ENCODE results near the gene PHF1. TPM values are rescaled to one million over a fixed set of nuclear protein-coding genes. Genes with fewer than 3 reads are reported as not detected.

Gene PHF1
- total RNA-seq, 1 experiment from 2014 or later: 47.6 TPM

DNA sequence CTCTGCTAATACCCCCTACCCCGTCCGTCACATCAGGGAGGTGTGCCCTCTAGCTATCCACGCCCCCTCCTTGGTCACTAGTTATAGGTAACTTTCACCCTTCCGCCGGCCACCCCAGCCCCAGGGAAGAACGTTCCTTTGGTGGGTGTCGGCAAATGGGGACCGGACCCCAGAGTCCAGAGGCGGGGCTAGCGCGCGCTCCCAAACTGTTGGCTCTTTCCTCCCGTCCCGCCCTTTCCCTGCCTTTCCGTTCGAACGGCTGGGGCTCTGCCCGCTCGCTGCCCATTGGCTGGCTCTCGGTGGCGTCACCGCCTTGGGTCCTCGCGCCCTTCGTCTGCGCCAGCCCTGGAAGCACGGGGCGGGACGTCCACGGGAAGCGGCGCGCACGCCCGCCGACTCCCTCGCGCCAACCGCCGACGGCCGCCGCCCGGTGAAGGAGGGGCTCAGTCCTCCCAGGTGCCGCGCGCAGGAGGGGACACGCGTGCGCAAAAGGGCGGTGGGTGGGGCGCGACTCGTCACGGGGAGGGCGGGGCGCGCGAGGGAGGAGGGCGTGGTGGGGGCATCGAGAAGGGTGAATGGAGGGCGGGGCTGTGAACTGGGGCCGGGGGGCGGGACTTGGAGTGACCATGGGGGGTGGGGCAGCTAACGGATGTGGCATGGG, 634 bp upstream of the PHF1 start:
- Histone ChIP-seq H3K4me3 (peak overlapping the region; percentile 84), H3K27me3 (ENCODE audit: insufficient read depth, low read depth) (no peaks in the 10 kb centered on the region), H3F3A (ENCODE audit: insufficient read depth, low read depth) (peaks cover 27% of the 10 kb centered on the region), H3K4me2 (peak overlapping the region; percentile 80), H3K79me2 (ENCODE audit: low read depth) (peaks cover 10% of the 10 kb centered on the region; the same call in 1 of the 2 replicates), H4K20me1 (ENCODE audit: insufficient read depth) (no peaks in the 10 kb centered on the region), H3K9me3 (ENCODE audit: insufficient read depth, low read depth) (no peaks in the 10 kb centered on the region), H3K36me3 (ENCODE audit: low read depth) (0 out of 2 replicates have a peak, but pooled peaks cover under 1% of the 10 kb centered on the region), H3K4me1 (replicated peaks; ENCODE audit: insufficient read depth) (peaks cover 11% of the 10 kb centered on the region; the same call in 1 of the 2 replicates), H3K9me2 (ENCODE audit: insufficient read depth) (no peaks in the 10 kb centered on the region), H3K27ac (peak overlapping the region; percentile 35; the same call in 1 of the 2 replicates), H2AFZ (peak overlapping the region; percentile 76)
- ChIA-PET POLR2A (ENCODE audit: unreplicated experiment) (interaction anchor here (0.5 to 1.0 kb wide), 6 partner anchors 8 to 170 kb away, joined by 3 to 13 read pairs (median 4); partner anchors contain the start of genes BAK1 and ZBTB9), CTCF (interaction anchor here (0.7 kb wide), 1 partner anchor 172 kb away, joined by 3 read pairs; no protein-coding TSS in a partner anchor)
- no TSS peak for BruUV-seq (replicated peaks)
- intact Hi-C loops (cut with micrococcal nuclease; ENCODE audit: unreplicated experiment): loop anchor here (1.0 to 10.0 kb wide), 5 partner anchors 19 to 205 kb away; partner anchors contain the start of genes BAK1, HSD17B8, KIFC1 and RGL2
- DNase-seq: peak; percentile 90 to 99
- no peak for TF ChIP-seq EZH2 (IDR thresholded peaks at IDR 0.05; ENCODE audit: low read depth)
- TF ChIP-seq, protein P1, sequence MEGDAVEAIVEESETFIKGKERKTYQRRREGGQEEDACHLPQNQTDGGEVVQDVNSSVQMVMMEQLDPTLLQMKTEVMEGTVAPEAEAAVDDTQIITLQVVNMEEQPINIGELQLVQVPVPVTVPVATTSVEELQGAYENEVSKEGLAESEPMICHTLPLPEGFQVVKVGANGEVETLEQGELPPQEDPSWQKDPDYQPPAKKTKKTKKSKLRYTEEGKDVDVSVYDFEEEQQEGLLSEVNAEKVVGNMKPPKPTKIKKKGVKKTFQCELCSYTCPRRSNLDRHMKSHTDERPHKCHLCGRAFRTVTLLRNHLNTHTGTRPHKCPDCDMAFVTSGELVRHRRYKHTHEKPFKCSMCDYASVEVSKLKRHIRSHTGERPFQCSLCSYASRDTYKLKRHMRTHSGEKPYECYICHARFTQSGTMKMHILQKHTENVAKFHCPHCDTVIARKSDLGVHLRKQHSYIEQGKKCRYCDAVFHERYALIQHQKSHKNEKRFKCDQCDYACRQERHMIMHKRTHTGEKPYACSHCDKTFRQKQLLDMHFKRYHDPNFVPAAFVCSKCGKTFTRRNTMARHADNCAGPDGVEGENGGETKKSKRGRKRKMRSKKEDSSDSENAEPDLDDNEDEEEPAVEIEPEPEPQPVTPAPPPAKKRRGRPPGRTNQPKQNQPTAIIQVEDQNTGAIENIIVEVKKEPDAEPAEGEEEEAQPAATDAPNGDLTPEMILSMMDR (conservative IDR thresholded peaks at IDR 0.05): no peak

DNA sequence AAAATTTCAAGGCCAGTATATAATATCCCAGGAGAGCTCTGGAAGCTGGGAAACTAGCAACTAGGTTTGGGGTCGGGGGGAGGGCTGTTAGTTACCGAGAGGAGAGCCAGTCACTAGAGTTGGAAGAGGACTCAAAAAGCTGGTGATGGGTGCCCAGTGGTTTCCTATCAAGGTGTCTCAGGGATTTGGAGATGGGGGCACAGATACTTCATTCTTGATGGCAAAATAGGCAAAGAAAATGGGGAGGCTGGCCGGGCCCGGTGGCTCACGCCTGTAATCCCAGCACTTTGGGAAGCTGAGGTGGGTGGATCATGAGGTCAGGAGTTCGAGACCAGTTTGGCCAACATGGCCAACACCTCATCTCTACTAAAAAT, 805 bp downstream of the PHF1 start:
- no peak overlapping the region for H2AFZ ChIP-seq
- ChIA-PET POLR2A (ENCODE audit: unreplicated experiment) (interaction anchor here (0.6 kb wide), 1 partner anchor 151 kb away, joined by 5 read pairs; no protein-coding TSS in a partner anchor), CTCF (no interaction called here)
- H3K79me2 ChIP-seq (ENCODE audit: low read depth): peaks cover 25% of the 10 kb centered on the region
- TF ChIP-seq, protein P1 (conservative IDR thresholded peaks at IDR 0.05): no peak
- H3K36me3 ChIP-seq (ENCODE audit: low read depth): 0 out of 2 replicates have a peak, but pooled peaks cover 6% of the 10 kb centered on the region
- no peaks in the 10 kb centered on the region for H4K20me1 ChIP-seq (ENCODE audit: insufficient read depth)
- DNase-seq: no peak
- no peaks in the 10 kb centered on the region for H3K9me2 ChIP-seq (ENCODE audit: insufficient read depth)
- peak overlapping the region; percentile 84 for H3K4me3 ChIP-seq
- intact Hi-C loops (cut with micrococcal nuclease; ENCODE audit: unreplicated experiment): loop anchor here (5.0 to 10.0 kb wide), 4 partner anchors 41 to 207 kb away; partner anchors contain the start of genes BAK1, HSD17B8, RGL2 and RING1
- no peak overlapping the region for H3K27ac ChIP-seq
- no TSS peak for BruUV-seq (replicated peaks)
- H3K27me3 ChIP-seq (ENCODE audit: insufficient read depth, low read depth): no peaks in the 10 kb centered on the region
- no peaks in the 10 kb centered on the region for H3K9me3 ChIP-seq (ENCODE audit: insufficient read depth, low read depth)
- peaks cover 33% of the 10 kb centered on the region for H3F3A ChIP-seq (ENCODE audit: insufficient read depth, low read depth)
- peaks cover 18% of the 10 kb centered on the region for H3K4me1 ChIP-seq (replicated peaks; ENCODE audit: insufficient read depth)
- peak overlapping the region; percentile 89 for H3K4me2 ChIP-seq

DNA sequence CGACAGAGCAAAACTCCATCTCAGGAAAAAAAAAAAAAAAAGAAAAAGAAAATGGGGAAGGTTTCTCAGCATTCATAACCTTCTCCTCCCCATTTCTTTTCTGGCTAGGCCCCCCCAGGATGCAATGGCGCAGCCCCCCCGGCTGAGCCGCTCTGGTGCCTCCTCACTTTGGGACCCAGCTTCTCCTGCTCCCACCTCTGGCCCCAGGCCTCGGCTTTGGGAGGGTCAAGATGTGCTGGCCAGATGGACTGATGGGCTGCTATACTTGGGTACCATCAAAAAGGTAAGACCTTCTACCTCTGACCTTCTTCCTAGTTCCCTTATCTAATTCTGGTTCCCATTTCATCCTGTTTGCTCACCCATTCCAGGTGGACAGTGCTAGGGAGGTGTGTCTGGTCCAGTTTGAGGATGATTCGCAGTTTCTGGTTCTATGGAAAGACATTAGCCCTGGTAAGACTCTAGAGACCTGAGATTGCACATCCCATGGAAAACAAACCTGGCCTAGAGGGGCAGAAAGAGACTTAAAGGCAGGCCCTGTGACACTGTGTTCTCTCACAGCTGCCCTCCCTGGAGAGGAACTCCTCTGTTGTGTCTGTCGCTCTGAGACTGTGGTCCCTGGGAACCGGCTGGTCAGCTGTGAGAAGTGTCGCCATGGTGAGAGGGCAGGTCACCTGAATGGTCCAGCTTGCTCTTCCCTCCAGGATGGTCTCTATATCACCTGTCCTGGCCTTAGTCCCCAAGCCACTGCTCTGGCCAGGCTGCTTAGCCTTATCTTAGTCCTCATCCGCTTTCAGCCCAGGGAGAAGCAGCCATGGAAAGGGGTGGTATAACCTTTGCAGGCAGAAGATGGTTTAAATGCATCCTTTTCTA, 1.6 kb downstream of the PHF1 start:
- H3K27me3 ChIP-seq (ENCODE audit: insufficient read depth, low read depth): no peaks in the 10 kb centered on the region
- ChIA-PET POLR2A (ENCODE audit: unreplicated experiment) (no interaction called here), CTCF (no interaction called here)
- H3K4me1 ChIP-seq (replicated peaks; ENCODE audit: insufficient read depth): peaks cover 19% of the 10 kb centered on the region
- H2AFZ ChIP-seq: no peak overlapping the region
- intact Hi-C loops (cut with micrococcal nuclease; ENCODE audit: unreplicated experiment): loop anchor here (5.0 to 10.0 kb wide), 4 partner anchors 40 to 208 kb away; partner anchors contain the start of genes BAK1, HSD17B8, RGL2 and RING1
- no peaks in the 10 kb centered on the region for H3K9me3 ChIP-seq (ENCODE audit: insufficient read depth, low read depth)
- H3K27ac ChIP-seq: no peak overlapping the region
- BruUV-seq (replicated peaks): no TSS peak
- peak overlapping the region; percentile 89; the same call in 1 of the 2 replicates for H3K4me2 ChIP-seq
- H3K36me3 ChIP-seq (ENCODE audit: low read depth): 0 out of 2 replicates have a peak, but pooled peaks cover 6% of the 10 kb centered on the region
- no peaks in the 10 kb centered on the region for H3K9me2 ChIP-seq (ENCODE audit: insufficient read depth)
- peaks cover 32% of the 10 kb centered on the region for H3K79me2 ChIP-seq (ENCODE audit: low read depth)
- TF ChIP-seq EZH2 (IDR thresholded peaks at IDR 0.05; ENCODE audit: low read depth): no peak
- TF ChIP-seq, protein P1 (conservative IDR thresholded peaks at IDR 0.05): no peak
- H3F3A ChIP-seq (ENCODE audit: insufficient read depth, low read depth): peaks cover 31% of the 10 kb centered on the region
- H4K20me1 ChIP-seq (ENCODE audit: insufficient read depth): no peaks in the 10 kb centered on the region
- DNase-seq: no peak
- H3K4me3 ChIP-seq: no peak overlapping the region; the same call in 1 of the 2 replicates

Measured in PC-9 (cell line).